Measurements from ENCODE around the gene PIEZO2. TPM values are rescaled to one million over a fixed set of nuclear protein-coding genes. Genes with fewer than 3 reads are reported as not detected.

PIEZO2 gene
- total and polyA plus RNA-seq, 2 donors (not counting 1 experiment from before 2014, with no cell fraction given), result not detected

- ChIA-PET CTCF (no interaction called here), POLR2A (no interaction called here)
- H3K4me2 ChIP-seq (replicated peaks; ENCODE audit: low read depth, low read length, poor library complexity, severe bottlenecking), result no peak overlapping the region
- H3K9ac ChIP-seq (ENCODE audit: low read length), result no peak overlapping the region
- H3K9me3 ChIP-seq (ENCODE audit: control extremely low read depth in 1 of 3, control insufficient read depth in 2 of 3, insufficient read depth in 1 of 3, low read length in 2 of 3), result no peaks in the 10 kb centered on the region
- no CpG with 5 or more reads among the region's 2 CpGs for WGBS (ENCODE audit: insufficient coverage)
- Mint-ChIP-seq H3K4me1 (no peaks in the 10 kb centered on the region), H3K4me3 (no peak overlapping the region), H3K27ac (no peak overlapping the region), H3K27me3 (peaks cover 12% of the 10 kb centered on the region), H3K9me3 (ENCODE audit: insufficient read depth) (no peaks in the 10 kb centered on the region)
- no peaks in the 10 kb centered on the region for H3K79me2 ChIP-seq (ENCODE audit: control insufficient read depth, insufficient read depth, low read length)
- H3K27ac ChIP-seq (ENCODE audit: low read length in 2 of 2), result no peak overlapping the region
- no peaks in the 10 kb centered on the region for H3K4me1 ChIP-seq (ENCODE audit: control insufficient read depth in 2 of 2, insufficient read depth in 2 of 2, low read length in 2 of 2)
- H4K20me1 ChIP-seq (ENCODE audit: control insufficient read depth, insufficient read depth, low read length, poor library complexity, severe bottlenecking), result no peaks in the 10 kb centered on the region
- peaks cover 0 to 3% (median under 1%) of the 10 kb centered on the region in 4 experiments for H3K27me3 ChIP-seq (replicated peaks in 1 of 4; ENCODE audit: control extremely low read depth in 1 of 4, control insufficient read depth in 3 of 4, insufficient read depth in 4 of 4, low read length in 3 of 4)
- intact Hi-C loops (cut with micrococcal nuclease), result no loop called here
- no peak overlapping the region for H3K4me3 ChIP-seq (ENCODE audit: control extremely low read depth in 1 of 5, extremely low read depth in 1 of 5, insufficient read depth in 1 of 5, low read depth in 2 of 5, low read length in 4 of 5)
- no peak for ATAC-seq (ENCODE audit: low read depth)
- H3K36me3 ChIP-seq (replicated peaks in 1 of 2; ENCODE audit: control extremely low read depth in 1 of 2, control insufficient read depth in 1 of 2, extremely low read depth in 1 of 2, insufficient read depth in 2 of 2, low read length in 1 of 2), result no peaks in the 10 kb centered on the region
- H2AFZ ChIP-seq (ENCODE audit: insufficient read depth, low read depth, low read length, poor library complexity, severe bottlenecking), result no peak overlapping the region
- TF ChIP-seq EZH2 (IDR thresholded peaks at IDR 0.05; ENCODE audit: borderline replicate concordance, insufficient read depth, low read depth, low read length, poor library complexity, severe bottlenecking) (no peak), CTCF (IDR thresholded peaks at IDR 0.05) (no peak)
- no peak for DNase-seq
Observed at GRCh38 chr18:10838553-10838952, 310.8 kb downstream of the PIEZO2 start.

- DNase-seq (no peak), ATAC-seq (ENCODE audit: low read depth) (no peak)
- H3K79me2 ChIP-seq (ENCODE audit: control insufficient read depth, insufficient read depth, low read length), result no peaks in the 10 kb centered on the region
- intact Hi-C loops (cut with micrococcal nuclease), result no loop called here
- H3K9me3 Mint-ChIP-seq (ENCODE audit: insufficient read depth), result no peaks in the 10 kb centered on the region
- no peaks in the 10 kb centered on the region for H3K9me3 ChIP-seq (ENCODE audit: control extremely low read depth in 1 of 3, control insufficient read depth in 2 of 3, insufficient read depth in 1 of 3, low read length in 2 of 3)
- no peak overlapping the region for H3K9ac ChIP-seq (ENCODE audit: low read length)
- H3K4me1 ChIP-seq (ENCODE audit: control insufficient read depth in 2 of 2, insufficient read depth in 2 of 2, low read length in 2 of 2), result no peaks in the 10 kb centered on the region
- H3K27ac ChIP-seq (ENCODE audit: low read length in 2 of 2), result no peak overlapping the region
- no peak overlapping the region for H3K4me3 Mint-ChIP-seq
- H3K4me1 Mint-ChIP-seq, result no peaks in the 10 kb centered on the region
- CTCF ChIA-PET, result no interaction called here
- H3K27me3 ChIP-seq (replicated peaks in 1 of 4; ENCODE audit: control extremely low read depth in 1 of 4, control insufficient read depth in 3 of 4, insufficient read depth in 4 of 4, low read length in 3 of 4), result peaks cover 0 to 2% (median 0%) of the 10 kb centered on the region in 4 experiments
- TF ChIP-seq CTCF (IDR thresholded peaks at IDR 0.05) (no peak), EZH2 (IDR thresholded peaks at IDR 0.05; ENCODE audit: borderline replicate concordance, insufficient read depth, low read depth, low read length, poor library complexity, severe bottlenecking) (no peak)
- H3K27me3 Mint-ChIP-seq, result peaks cover 17% of the 10 kb centered on the region
- no peak overlapping the region for H3K4me3 ChIP-seq (ENCODE audit: control extremely low read depth in 1 of 5, extremely low read depth in 1 of 5, insufficient read depth in 1 of 5, low read depth in 2 of 5, low read length in 4 of 5)
- no peaks in the 10 kb centered on the region for H4K20me1 ChIP-seq (ENCODE audit: control insufficient read depth, insufficient read depth, low read length, poor library complexity, severe bottlenecking)
- H3K36me3 ChIP-seq (replicated peaks in 1 of 2; ENCODE audit: control extremely low read depth in 1 of 2, control insufficient read depth in 1 of 2, extremely low read depth in 1 of 2, insufficient read depth in 2 of 2, low read length in 1 of 2), result no peaks in the 10 kb centered on the region
- no peak overlapping the region for H3K4me2 ChIP-seq (replicated peaks; ENCODE audit: low read depth, low read length, poor library complexity, severe bottlenecking)
- no peak overlapping the region for H3K27ac Mint-ChIP-seq
- no peak overlapping the region for H2AFZ ChIP-seq (ENCODE audit: insufficient read depth, low read depth, low read length, poor library complexity, severe bottlenecking)
- POLR2A ChIA-PET, result no interaction called here
- 100% methylated on average over 3 of the region's 6 CpGs for whole genome bisulfite sequencing (ENCODE audit: insufficient coverage)
Observed at GRCh38 chr18:10834128-10834815, 315.1 kb downstream of the PIEZO2 start.

Data from B cell (primary cell).